SU-DHL-6 (cell line): ENCODE measurements around the gene JMJD6.

Experiments used
- EZH2phosphoT487 ChIP-seq: fragments of 200-600 bp; sonication (generic), shearing (Covaris generic); conservative IDR thresholded peaks from 2 replicates; pipeline ENCODE4 v1.6.1; 2018; ENCODE audit warnings: mild to moderate bottlenecking, antibody characterized with exemption, low read length, moderate library complexity, mixed read lengths
- TF ChIP-seq, protein P1 (sequence below): fragments of 200-600 bp; sonication (generic); IDR thresholded peaks from one replicate; pipeline ENCODE4 v1.5.1; 2017; ENCODE audit warnings: antibody characterized with exemption, mild to moderate bottlenecking, low read length, moderate library complexity; ENCODE audit not compliant: insufficient read depth, poor library complexity, severe bottlenecking

DNA sequence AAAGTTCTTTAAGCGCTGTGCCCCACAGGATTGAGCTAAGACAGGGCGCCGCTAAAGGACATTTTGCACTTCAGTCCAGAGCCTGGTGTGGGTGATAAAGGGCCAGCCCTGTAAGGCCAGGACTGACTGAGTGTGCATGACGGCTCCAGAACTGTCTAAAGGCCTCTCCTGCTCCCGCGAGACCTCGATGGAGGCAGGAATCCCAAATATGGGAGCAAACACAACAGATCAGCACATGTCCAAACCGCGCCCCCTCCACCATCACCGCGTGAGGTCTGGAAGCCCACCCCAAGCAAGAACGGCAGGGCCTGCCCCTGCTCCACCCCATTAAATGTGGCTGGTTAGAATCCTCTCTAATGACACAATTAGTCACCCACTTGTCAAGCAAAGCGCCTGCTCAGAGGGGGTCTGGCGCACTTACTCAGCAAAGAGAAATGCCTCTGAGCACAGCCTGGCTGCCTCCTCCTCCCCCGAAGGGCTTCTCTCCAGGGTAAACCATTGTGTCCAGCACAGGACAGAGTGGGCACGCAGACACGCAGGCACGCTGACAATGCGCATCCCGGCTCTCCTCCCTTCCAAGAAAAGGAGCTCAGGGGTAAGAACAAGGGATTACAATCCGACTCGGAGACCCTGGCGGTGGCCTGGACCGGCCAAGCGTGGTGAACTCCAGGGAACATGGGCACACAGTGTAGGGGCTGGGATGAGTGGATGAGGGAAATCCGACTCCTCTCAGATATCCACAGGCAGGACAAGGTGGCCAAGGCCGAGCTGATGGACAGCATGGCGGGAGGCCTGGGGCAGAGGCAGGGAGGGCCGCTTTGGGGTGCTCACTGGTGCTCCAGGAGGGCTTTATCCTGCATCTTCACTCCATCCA is 17.1 kb downstream of the JMJD6 start:
- TF ChIP-seq, protein P1, sequence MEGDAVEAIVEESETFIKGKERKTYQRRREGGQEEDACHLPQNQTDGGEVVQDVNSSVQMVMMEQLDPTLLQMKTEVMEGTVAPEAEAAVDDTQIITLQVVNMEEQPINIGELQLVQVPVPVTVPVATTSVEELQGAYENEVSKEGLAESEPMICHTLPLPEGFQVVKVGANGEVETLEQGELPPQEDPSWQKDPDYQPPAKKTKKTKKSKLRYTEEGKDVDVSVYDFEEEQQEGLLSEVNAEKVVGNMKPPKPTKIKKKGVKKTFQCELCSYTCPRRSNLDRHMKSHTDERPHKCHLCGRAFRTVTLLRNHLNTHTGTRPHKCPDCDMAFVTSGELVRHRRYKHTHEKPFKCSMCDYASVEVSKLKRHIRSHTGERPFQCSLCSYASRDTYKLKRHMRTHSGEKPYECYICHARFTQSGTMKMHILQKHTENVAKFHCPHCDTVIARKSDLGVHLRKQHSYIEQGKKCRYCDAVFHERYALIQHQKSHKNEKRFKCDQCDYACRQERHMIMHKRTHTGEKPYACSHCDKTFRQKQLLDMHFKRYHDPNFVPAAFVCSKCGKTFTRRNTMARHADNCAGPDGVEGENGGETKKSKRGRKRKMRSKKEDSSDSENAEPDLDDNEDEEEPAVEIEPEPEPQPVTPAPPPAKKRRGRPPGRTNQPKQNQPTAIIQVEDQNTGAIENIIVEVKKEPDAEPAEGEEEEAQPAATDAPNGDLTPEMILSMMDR, result no peak
- no peak for TF ChIP-seq EZH2phosphoT487
